OCI-LY3 (cell line): ENCODE measurements around the gene ATP10A.

Experiments
- CTCF ChIP-seq: fragments of 200-600, 300-600 bp; sonication (generic); IDR thresholded peaks from 2 replicates; pipeline ENCODE4 v1.5.1; 2014; ENCODE audit warnings: antibody characterized with exemption, low read length, low read depth
- EZH2phosphoT487 ChIP-seq: fragments of 200-600 bp; shearing (Covaris generic); IDR thresholded peaks from 2 replicates; pipeline ENCODE4 v1.6.1; 2018; ENCODE audit warnings: antibody characterized with exemption, mixed run types, low read depth

GRCh38 chr15:25891081-25891480 is 28.0 kb upstream of the ATP10A start:
- TF ChIP-seq CTCF, result no peak
- no peak for TF ChIP-seq EZH2phosphoT487
